Measurements from ENCODE around the gene PPP6R1. TPM values are rescaled to one million over a fixed set of nuclear protein-coding genes. Genes with fewer than 3 reads are reported as not detected.

Gene PPP6R1
- total RNA-seq, 1 experiment from 2014 or later: 96.7 TPM

GRCh38 chr19:55266840-55267239 lies 8.0 kb upstream of the PPP6R1 start (continued):
- TF ChIP-seq EZH2 (IDR thresholded peaks at IDR 0.05) (no peak), TCF7L2 (IDR thresholded peaks at IDR 0.05; ENCODE audit: borderline replicate concordance, extremely low read depth, insufficient read depth, insufficient read length) (no peak), POLR2AphosphoS5 (IDR thresholded peaks at IDR 0.05; ENCODE audit: low read depth, low read length) (no peak), CBX3 (IDR thresholded peaks at IDR 0.05; ENCODE audit: low read depth) (no peak)

- Histone ChIP-seq H3K27ac (ENCODE audit: low read depth, low read length) (no peak overlapping the region), H3K36me3 (ENCODE audit: control insufficient read depth in 1 of 2, insufficient read depth in 2 of 2, low read length in 2 of 2) (peaks cover 0 to 4% of the 10 kb centered on the region in 2 experiments; a peak in 1 of 4 replicates), H3K9me2 (ENCODE audit: insufficient read depth) (no peaks in the 10 kb centered on the region), H4K20me1 (ENCODE audit: insufficient read depth) (no peaks in the 10 kb centered on the region), H3K4me1 (ENCODE audit: control insufficient read depth in 1 of 2, insufficient read depth in 2 of 2, low read length in 2 of 2) (no peaks in the 10 kb centered on the region), H3K27me3 (ENCODE audit: insufficient read depth, low read length) (no peaks in the 10 kb centered on the region), H3K9ac (ENCODE audit: low read length) (no peak overlapping the region), H3K9me3 (ENCODE audit: control insufficient read depth in 1 of 2, insufficient read depth in 1 of 2, low read depth in 1 of 2, low read length in 2 of 2) (no peaks in the 10 kb centered on the region), H3K4me3 (replicated peaks in 1 of 2; ENCODE audit: low read depth in 1 of 2, low read length in 2 of 2) (no peak overlapping the region), H3K79me2 (ENCODE audit: insufficient read depth, low read length) (no peaks in the 10 kb centered on the region), H3K4me2 (ENCODE audit: low read length) (no peak overlapping the region), H2AFZ (ENCODE audit: low read depth, low read length, poor library complexity, severe bottlenecking) (no peak overlapping the region)
- CTCF ChIA-PET: no interaction called here
- no TSS peak for BruUV-seq (replicated peaks)
- DNase-seq (ENCODE audit: low read depth, low spot score) (no peak), ATAC-seq (no peak)
- no peak for TF ChIP-seq SRF (IDR thresholded peaks at IDR 0.05; ENCODE audit: low read depth)
- TF ChIP-seq YY1 (IDR thresholded peaks at IDR 0.05; ENCODE audit: extremely low read depth, insufficient replicate concordance, low read depth, low read length): no peak
- no peak for TF ChIP-seq SIN3A (IDR thresholded peaks at IDR 0.05; ENCODE audit: low read depth)
- no peak for TF ChIP-seq MAX (IDR thresholded peaks at IDR 0.05)
- no peak for TF ChIP-seq CBX3 (IDR thresholded peaks at IDR 0.05; ENCODE audit: low read depth)
- TF ChIP-seq FOSL1 (IDR thresholded peaks at IDR 0.05; ENCODE audit: low read depth): no peak
- TF ChIP-seq POLR2AphosphoS5 (IDR thresholded peaks at IDR 0.05; ENCODE audit: low read depth, low read length): no peak
- TF ChIP-seq ELF1 (IDR thresholded peaks at IDR 0.05; ENCODE audit: borderline replicate concordance, low read depth): no peak
- no peak for TF ChIP-seq TCF7L2 (IDR thresholded peaks at IDR 0.05; ENCODE audit: borderline replicate concordance, extremely low read depth, insufficient read depth, insufficient read length)
- no peak for TF ChIP-seq JUND (IDR thresholded peaks at IDR 0.05)
- no peak for TF ChIP-seq CTCF (IDR thresholded peaks at IDR 0.05 in 2 of 3, conservative IDR thresholded peaks at IDR 0.05 in 1 of 3; ENCODE audit: borderline replicate concordance in 1 of 3, insufficient read depth in 1 of 3, low read depth in 2 of 3, low read length in 2 of 3)
- no peak for TF ChIP-seq REST (IDR thresholded peaks at IDR 0.05; ENCODE audit: low read depth)
- no peak for TF ChIP-seq SP1 (IDR thresholded peaks at IDR 0.05; ENCODE audit: low read depth)
- no peak for TF ChIP-seq ATF3 (IDR thresholded peaks at IDR 0.05)
- TF ChIP-seq EZH2 (IDR thresholded peaks at IDR 0.05): no peak
- no peak for TF ChIP-seq CEBPB (IDR thresholded peaks at IDR 0.05; ENCODE audit: low read depth)
- POLR2A ChIA-PET: no interaction called here
- RAD21 ChIA-PET (ENCODE audit: low non-redundant PET in 1 of 2, low total read pairs in 2 of 2, uncharacterized antibody in 2 of 2, unreplicated experiment in 2 of 2): no interaction called here
- intact Hi-C loops (cut with micrococcal nuclease): no loop called here
Observed at GRCh38 chr19:55266404-55266803, 7.6 kb upstream of the PPP6R1 start.
